Measurements from ENCODE around the gene FOXC2.

The FOXC2 gene

GRCh38 chr16:86566601-86566965 lies at the start of gene FOXC2:
Gene FOXC2, plus strand, starts transcription at chr16:86566829. Its CDS starts 507 bp downstream, at chr16:86567336.
- peak; percentile 76 for DNase-seq

DNA sequence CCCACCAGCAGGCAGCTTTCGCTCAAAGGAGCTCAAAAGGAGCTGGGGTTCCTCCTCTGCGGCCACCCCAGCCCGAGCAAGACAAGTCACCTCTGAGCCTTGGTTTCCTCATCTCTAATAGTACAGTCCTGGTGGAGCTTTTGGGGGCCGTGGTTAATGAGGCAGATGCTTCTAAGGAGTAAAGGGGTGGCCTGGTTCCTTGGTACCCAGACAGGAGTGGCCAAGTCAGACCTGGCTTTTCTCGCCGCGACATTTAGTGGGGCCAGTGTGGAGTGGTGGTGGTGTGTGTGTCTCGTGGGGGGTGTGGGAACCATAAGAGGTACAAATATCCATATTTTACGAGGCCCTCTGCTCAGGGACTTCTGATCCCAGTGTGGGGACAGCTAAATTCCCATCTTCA lies 49.6 kb upstream of the FOXC2 start:
- no peak for DNase-seq

- DNase-seq: no peak
Measured at GRCh38 chr16:86517652-86518258, 48.9 kb upstream of the FOXC2 start.

DNA sequence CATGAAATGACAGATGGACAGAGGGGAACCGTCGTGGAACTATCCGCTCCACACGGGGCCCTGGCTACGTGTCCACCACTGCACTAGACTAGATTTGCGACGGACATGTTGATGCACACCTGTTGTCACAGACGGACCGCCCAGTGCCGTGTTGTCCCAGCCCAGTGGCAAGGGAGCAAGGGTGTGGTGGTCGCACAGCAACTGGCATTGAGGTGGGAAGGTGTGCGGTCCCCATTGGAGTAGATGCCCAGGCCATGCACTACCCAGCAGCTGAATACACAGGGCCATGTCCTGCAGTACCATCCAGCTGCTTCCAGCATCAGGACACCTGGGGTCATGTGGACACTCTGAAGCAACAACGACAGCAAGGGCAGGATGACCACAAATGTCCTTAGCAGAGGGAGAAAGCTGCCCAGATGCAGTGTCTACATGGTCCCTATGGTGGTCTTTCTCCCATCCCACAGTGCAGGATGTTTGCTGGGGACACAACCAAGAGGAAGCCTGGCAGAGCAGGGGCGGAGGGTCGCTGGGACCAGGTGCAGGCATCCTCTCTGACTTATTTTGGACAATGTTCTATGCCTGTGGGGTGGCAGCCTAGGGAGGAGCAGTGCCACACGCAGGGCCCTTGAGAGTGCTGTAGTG lies 47.5 kb upstream of the FOXC2 start:
- no peak for DNase-seq

GRCh38 chr16:86519649-86520316 lies 46.8 kb upstream of the FOXC2 start:
- DNase-seq: no peak

- no peak for DNase-seq
Measured at GRCh38 chr16:86520317-86521210, 46.1 kb upstream of the FOXC2 start.

- DNase-seq: no peak
Measured at GRCh38 chr16:86521236-86522197, 45.1 kb upstream of the FOXC2 start.

DNA sequence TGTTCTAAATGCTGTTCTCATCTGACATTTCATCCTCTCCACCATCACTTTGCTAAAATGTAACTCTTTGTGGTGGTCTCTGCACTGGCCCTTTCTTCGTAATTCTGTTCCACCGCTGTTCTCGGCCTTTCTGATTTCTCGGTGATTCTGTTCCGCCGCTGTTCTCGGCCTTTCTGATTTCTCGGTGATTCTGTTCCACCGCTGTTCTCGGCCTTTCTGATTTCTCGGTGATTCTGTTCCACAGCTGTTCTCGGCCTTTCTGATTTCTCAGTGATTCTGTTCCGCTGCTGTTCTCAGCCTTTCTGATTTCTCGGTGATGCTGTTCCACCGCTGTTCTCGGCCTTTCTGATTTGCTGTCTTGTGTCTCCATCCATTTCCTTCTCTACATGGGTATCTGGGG lies 44.0 kb upstream of the FOXC2 start:
- DNase-seq: no peak

DNA sequence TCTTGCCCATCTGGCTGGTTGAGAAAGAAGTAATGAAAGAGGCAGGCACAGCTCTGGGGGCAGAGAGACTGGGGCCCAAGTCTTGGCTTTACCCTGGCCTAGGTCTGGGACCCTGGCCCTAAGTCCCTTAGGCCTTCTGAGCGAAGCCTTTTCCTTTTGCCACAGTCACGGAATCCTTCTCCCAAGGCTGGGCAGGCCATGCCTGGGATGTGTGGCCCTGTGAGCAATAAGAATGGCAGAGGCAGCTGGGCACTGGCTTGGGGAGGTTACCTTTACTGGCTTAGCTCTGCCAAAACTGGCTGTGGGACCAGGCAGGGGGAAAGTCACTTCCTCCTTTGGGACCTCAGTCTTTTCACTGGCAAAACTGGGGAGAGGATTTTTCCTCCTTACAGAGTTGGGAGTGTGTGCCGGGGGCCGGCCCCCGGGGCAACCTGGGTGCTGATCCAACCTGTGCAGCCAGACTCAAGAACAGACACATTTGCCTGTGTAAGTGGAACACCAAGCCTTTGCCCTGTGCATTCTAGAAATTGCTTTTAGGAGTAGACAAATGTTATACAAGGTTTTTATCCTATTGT lies 43.4 kb upstream of the FOXC2 start:
- no peak for DNase-seq

DNA sequence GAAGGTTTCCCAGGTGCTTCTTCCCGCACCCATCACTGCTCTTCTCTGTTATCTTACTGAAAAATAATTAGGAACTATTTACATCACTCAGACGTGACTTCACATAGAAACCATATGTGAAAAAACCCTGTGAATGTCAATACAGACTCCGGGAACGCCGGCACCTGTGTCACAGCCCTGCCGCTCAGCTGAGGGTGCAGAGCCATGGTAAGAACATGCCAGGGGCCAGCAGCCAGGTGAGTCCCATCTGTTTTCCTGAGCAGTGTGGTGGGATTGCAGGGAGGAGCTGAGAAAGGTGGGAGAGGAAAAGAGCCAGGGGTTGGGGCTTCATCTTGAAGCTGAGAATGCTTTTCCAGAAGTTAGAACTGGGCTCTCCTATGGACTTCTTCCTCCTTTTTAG lies 42.6 kb upstream of the FOXC2 start:
- no peak for DNase-seq

DNA sequence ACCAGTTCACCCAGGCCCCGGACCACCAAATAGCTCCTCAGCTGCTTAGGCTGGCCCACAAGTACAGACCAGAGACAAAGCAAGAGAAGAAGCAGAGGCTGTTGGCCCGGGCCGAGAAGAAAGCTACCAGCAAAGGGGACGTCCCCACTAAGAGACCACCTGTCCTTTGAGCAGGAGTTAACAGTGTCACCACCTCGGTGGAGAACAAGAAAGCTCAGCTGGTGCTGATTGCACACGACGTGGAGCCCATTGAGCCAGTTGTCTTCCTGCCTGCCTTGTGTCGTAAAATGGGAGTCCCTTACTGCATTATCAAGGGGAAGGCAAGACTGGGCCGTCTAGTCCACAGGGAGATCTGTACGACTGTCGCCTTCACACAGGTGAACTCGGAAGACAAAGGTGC lies 40.9 kb upstream of the FOXC2 start:
- DNase-seq: no peak

- no peak for DNase-seq
Measured at GRCh38 chr16:86527366-86527765, 39.3 kb upstream of the FOXC2 start.

DNA sequence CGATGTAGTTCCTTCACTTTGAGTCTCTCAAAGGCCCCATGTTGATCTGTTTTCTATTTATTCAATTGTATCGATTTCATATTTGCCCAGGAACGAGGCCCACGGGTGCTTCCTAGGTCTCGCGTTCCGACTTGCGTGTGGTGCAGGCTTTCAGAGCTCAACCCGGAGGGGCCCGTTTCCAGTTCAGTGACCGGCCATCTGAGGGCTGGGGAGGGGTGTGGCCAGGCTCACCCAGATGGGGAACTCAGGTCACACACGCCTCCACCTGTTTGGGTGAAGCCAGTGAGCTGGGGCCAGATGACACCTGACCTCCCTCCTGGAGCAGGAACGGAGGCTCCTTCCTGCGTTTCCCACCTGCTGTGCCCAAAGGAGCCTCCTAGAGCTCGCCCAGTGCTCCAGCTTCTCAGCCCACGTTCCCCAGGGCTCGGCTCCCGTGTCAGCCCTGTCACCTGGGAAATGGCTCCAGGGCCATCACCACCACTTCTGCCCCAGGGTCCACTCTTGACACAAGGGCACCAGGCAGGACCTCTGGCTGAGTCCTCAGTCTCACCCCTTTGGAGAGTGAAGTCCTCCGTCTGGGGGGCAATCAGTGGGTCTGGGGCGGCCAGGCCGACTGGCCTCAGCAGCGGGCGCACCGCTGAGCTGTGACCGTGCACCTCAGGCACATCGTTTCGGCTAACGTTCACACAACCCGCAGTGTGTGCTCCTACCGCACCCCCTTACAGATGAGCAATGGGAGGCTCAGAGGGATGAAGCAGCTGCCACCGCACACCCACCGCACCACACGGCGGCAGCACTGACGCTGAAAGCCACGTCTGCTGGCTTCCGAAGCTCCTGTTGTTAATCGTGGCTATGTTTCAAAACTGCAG lies 38.3 kb upstream of the FOXC2 start:
- no peak for DNase-seq

- no peak for DNase-seq
Measured at GRCh38 chr16:86529160-86529559, 37.5 kb upstream of the FOXC2 start.

DNA sequence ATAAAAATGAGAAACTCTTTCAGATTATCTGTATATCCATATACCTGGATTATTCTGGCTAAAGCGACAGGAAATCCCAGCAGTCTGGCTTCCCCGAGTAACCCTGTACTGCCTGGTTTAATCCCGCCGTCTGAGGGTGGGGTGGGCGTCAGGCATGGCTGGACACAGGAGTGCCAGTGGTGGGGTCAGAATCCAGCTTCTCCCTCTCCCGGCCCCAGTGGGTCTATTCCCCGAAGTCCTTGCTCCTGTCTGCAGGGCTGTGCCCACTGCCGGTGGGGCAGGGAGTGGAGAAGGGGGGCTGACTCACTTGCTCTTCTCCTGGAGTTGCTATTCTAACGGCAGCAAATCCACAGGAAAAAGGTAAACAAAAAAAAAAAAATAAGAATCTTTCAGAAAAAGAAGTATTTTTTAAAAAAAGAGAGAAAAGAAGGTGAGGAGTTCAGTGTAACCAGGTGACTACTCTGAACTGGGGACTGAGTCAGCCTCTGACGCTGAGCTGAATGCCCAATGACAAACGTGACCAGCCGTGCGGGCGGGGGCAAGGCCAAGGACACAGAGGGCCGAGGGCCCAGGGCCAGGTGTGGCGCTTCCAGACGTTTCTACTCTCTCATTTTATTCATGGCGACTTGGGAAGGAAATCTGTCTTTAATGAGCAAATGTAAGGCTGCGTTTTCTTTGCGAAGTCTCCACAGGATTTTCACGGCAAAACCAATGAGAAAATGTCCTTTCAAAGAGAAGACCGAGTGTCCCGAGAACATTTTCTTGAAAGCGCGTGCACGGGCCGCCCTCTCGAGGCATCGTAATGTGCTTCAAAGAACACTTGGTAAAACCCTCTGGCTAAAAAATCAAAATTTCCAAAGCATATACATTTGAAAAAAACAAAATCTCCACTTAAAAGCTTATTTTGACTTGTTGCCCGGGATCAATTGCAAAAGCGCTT lies 36.1 kb upstream of the FOXC2 start:
- no peak for DNase-seq

GRCh38 chr16:86531191-86531545 lies 35.5 kb upstream of the FOXC2 start:
- DNase-seq: no peak

DNA sequence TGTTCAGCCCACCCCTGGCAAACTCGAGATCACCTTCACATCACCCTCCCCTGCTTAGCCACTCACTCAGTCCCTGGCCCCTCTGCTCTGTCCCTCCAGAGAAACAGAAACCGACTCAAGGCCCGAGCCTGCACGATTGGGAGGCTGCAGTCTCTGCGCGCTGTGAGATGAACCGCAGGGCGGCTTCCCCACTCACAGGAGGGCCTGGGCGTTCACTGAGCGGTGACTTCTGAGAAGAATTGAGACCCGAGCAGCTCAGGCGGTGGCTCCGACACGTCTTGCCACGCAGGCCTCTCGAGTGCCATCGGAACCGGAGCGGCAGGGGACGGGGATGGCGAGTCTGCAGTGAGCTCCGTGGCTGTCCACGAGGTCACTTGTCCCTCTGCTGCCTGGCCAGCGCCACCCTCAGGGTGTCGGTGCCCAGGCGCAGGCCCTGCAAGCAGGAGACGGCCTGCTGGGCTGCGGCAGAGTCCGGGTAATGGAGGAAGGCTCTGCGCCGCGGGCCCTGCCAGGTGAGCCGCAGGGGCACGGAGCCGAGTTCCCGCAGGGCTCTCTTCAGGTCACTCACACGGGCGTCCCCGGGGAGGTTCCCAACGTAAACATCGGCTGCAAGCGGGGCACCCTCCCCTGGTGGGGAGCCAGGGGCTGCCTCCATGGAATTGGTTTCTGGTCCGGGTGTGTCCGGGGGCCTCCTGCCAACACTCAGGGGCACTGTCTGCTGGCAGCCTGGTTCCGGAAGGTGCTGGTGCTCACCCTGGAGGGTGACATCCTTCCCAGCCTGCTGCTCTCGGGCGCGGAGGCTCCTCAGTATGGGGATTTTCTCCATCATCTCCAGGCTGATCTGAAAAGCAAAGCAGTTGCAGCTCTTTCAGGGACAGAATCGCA lies 34.7 kb upstream of the FOXC2 start:
- DNase-seq: no peak

DNA sequence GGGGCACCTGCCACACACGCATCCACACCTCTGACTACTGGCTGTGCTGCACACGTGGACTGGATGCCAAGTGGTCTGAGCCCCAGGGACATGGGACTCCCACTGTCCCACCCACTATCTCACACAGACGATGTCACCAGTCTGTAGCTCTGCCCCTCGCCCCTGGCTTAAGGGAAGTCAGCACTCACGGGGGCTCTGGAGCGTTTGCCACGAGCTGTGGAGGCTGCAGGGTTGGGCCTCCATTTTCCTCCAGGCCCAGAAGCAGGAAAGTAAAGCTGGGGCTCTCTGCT lies 34.2 kb upstream of the FOXC2 start:
- no peak for DNase-seq

DNA sequence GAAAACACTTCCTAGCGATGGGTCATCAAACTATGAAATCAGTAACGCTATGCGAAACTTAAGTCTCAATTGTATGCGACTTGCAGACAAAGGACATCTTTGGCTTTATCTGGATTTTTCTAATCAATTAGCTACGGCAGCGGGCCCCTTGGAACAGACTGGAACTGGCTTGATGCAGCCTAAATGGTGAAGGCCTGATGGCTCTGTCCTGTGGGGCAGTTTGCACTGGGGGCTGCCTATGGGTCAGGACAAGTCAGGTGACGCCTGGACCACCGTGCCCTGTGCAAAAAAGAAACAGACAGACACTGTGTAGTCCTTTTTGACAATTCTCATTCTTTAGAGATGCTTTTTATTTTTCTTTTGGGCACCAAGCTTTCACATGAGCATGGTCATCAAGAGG lies 33.6 kb upstream of the FOXC2 start:
- DNase-seq: no peak
